IPS DF 6.9 (cell line): ENCODE data around the gene PADI4.

Source experiments
- DNase-seq: peaks from one replicate; pipeline ENCODE4 v3.0.0-alpha.2; 2013; ENCODE audit warnings: low read depth, low spot score
- H3K27ac ChIP-seq: one replicate; pipeline ENCODE4 v1.5.1; 2013; ENCODE audit warnings: low read length, control low read depth
- H3K27me3 ChIP-seq: 2 replicates; pipeline ENCODE4 v1.6.1; 2013; ENCODE audit warnings: mild to moderate bottlenecking, low read length; ENCODE audit not compliant: control insufficient read depth, insufficient read depth
- H3K36me3 ChIP-seq: 2 replicates; pipeline ENCODE4 v1.6.1; 2013; ENCODE audit warnings: low read length; ENCODE audit not compliant: control insufficient read depth, insufficient read depth
- H3K4me1 ChIP-seq: 2 replicates; pipeline ENCODE4 v1.6.1; 2013; ENCODE audit warnings: low read length; ENCODE audit not compliant: control insufficient read depth, insufficient read depth
- H3K4me3 ChIP-seq: 2 replicates; pipeline ENCODE4 v1.5.1; 2013; ENCODE audit warnings: mild to moderate bottlenecking, low read length
- H3K9me3 ChIP-seq: 2 replicates; pipeline ENCODE4 v1.6.1; 2013; ENCODE audit warnings: low read length, inconsistent platforms; ENCODE audit not compliant: control insufficient read depth, insufficient read depth
- WGBS: extraction: QIAGEN DNeasy Blood & Tissue Kit; methylation state at CpG from one replicate; pipeline ENCODE4 v1.1.7; 2013; ENCODE audit warnings: mixed read lengths, missing lambda C conversion rate; ENCODE audit not compliant: insufficient read length, insufficient coverage; 5-methylcytosine and 5-hydroxymethylcytosine counted together

The PADI4 gene

DNA sequence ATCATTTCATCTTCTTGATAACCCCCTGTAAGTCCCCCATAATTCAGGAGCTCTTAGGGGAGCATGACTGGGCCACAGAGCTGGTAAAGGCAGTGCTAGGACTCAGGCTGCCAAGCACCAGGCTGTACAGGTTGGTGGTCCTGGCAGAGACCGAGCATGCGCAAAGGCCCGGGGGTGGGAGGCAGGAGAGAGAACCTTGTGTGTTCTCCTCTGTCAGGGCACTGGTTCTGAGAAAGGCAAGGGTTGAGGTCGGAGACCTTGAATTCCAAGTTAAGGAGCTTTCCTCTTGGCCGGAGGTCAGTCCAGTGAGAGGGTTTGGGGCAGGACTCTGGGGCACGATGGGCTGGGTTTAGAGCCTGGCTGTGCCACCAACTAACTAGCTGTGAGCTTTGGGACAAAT lies 35.9 kb upstream of the PADI4 start:
- Histone ChIP-seq H3K36me3 (no peaks in the 10 kb centered on the region), H3K27ac (no peak overlapping the region), H3K4me1 (no peaks in the 10 kb centered on the region), H3K4me3 (no peak overlapping the region), H3K27me3 (no peaks in the 10 kb centered on the region), H3K9me3 (no peaks in the 10 kb centered on the region)
- WGBS, result no CpG with 5 or more reads among the region's 6 CpGs
- no peak for DNase-seq

DNA sequence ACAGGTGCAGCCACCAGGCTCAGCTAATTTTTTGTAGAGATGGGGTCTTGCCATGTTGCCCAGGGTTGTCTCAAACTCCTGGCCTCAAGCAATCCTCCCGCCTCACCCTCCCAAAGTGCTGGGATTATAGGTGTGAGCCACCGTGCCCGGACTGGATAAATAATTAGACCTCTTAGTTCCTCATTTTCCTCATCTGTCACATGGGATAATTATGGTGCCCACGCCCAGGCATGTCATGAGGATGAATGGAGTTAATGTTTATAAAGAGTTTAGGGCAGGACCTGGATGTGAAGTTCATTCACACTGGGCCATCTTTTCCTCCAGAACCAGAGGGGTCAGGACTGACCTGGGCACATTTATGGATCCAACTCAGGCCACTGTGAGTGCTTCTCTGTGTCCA lies 35.4 kb upstream of the PADI4 start:
- no CpG with 5 or more reads among the region's 4 CpGs for WGBS
- no peak for DNase-seq
- Histone ChIP-seq H3K4me1 (no peaks in the 10 kb centered on the region), H3K4me3 (no peak overlapping the region), H3K27me3 (no peaks in the 10 kb centered on the region), H3K9me3 (no peaks in the 10 kb centered on the region), H3K27ac (no peak overlapping the region), H3K36me3 (no peaks in the 10 kb centered on the region)

DNA sequence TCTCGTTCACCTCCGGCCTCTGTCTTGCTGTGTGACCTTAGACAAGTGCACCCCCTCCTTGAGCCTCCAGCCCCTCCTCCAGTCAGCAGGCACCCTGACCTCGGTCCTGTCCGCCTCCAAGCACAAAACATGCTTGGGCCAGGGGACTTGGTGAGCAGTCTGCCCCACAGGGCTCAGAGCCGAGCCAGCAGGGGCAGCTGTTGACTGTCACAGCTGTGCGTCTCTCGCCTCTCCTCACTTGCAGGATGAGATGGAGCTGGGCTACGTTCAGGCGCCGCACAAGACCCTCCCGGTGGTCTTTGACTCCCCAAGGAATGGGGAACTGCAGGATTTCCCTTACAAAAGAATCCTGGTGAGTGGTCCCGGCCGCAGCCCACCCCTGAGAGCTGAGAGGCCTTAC lies 34.9 kb upstream of the PADI4 start:
- Histone ChIP-seq H3K36me3 (no peaks in the 10 kb centered on the region), H3K27me3 (no peaks in the 10 kb centered on the region), H3K9me3 (no peaks in the 10 kb centered on the region), H3K4me3 (no peak overlapping the region), H3K27ac (no peak overlapping the region), H3K4me1 (no peaks in the 10 kb centered on the region)
- DNase-seq, result no peak
- no CpG with 5 or more reads among the region's 13 CpGs for WGBS

- WGBS, result no CpG with 5 or more reads among the region's 15 CpGs
- Histone ChIP-seq H3K27ac (no peak overlapping the region), H3K27me3 (no peaks in the 10 kb centered on the region), H3K4me1 (no peaks in the 10 kb centered on the region), H3K4me3 (no peak overlapping the region), H3K9me3 (no peaks in the 10 kb centered on the region), H3K36me3 (no peaks in the 10 kb centered on the region)
- peak; percentile 55 for DNase-seq
These were observed 33.5 kb upstream of the PADI4 start for GRCh38 chr1:17274186-17275170.

DNA sequence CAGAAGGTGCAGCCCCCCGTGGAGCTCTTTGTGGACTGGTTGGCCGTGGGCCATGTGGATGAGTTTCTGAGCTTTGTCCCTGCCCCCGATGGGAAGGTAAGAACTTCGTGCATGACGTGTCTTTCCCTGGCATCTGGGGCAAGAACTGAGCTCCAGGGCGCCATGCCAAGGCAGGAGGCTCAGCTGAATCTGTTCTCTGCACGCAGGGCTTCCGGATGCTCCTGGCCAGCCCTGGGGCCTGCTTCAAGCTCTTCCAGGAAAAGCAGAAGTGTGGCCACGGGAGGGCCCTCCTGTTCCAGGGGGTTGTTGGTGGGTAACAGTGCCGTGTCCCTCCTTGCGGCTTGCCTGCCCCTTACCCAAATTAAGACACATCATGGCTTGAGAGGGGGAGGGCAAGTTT lies 31.4 kb upstream of the PADI4 start:
- no peak for DNase-seq
- H3K27ac ChIP-seq, result no peak overlapping the region
- H3K4me1 ChIP-seq, result no peaks in the 10 kb centered on the region
- no CpG with 5 or more reads among the region's 11 CpGs for WGBS
- no peaks in the 10 kb centered on the region for H3K36me3 ChIP-seq
- H3K27me3 ChIP-seq, result no peaks in the 10 kb centered on the region
- no peak overlapping the region for H3K4me3 ChIP-seq
- no peaks in the 10 kb centered on the region for H3K9me3 ChIP-seq

DNA sequence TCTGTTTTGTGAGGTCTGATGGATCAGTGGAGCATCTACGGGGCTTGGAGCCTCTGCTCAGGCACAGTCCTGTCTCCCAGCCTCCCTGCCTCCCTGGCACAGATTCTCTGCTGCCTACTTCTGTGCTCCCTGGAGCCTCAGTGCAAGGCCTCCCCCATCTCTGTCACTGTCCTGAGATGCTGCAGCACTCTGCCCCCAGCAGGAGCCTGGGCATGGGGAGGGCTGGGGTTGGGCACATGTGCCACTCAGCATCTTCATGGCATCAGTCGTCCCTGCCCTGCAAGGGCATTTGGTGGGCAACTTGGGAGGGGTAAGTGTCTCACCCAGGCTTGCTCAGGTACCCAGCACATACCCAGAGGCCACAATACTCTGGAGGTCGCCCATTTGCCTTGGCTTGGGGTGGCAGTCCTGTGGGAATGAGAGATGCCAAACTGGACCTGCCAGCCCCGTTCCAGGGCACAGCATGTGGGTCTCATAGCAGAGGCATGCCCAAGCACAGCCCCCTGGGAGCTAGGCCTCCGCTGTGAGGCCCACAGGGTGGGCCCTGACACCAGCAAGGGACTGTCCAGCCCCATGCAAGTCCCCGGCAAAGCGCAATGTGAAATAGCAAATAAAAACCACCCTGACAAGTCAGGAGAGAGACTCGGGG lies 30.4 kb upstream of the PADI4 start:
- Histone ChIP-seq H3K27ac (no peak overlapping the region), H3K4me3 (no peak overlapping the region), H3K9me3 (no peaks in the 10 kb centered on the region), H3K36me3 (no peaks in the 10 kb centered on the region), H3K27me3 (no peaks in the 10 kb centered on the region), H3K4me1 (no peaks in the 10 kb centered on the region)
- DNase-seq, result no peak
- no CpG with 5 or more reads among the region's 8 CpGs for WGBS

- Histone ChIP-seq H3K27ac (no peak overlapping the region), H3K27me3 (no peaks in the 10 kb centered on the region), H3K4me3 (no peak overlapping the region), H3K4me1 (no peaks in the 10 kb centered on the region), H3K9me3 (no peaks in the 10 kb centered on the region), H3K36me3 (no peaks in the 10 kb centered on the region)
- no peak for DNase-seq
- no CpG with 5 or more reads among the region's 14 CpGs for WGBS
These were observed 28.8 kb upstream of the PADI4 start for GRCh38 chr1:17278996-17279830.

DNA sequence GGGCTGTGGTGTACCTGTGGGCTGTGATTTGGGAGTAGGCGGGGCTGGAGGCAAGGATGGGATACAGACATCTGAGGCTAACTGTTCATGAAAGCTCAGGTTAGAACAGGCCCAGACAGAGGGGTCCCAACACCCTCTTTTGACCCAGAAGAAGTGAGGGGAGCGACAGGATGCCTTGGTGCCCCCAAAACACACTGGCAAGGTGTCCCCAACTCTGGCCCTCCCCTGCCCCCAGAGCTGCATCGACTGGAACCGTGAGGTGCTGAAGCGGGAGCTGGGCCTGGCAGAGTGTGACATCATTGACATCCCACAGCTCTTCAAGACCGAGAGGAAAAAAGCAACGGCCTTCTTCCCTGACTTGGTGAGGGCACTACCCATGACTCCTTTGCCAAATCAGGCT lies 27.6 kb upstream of the PADI4 start:
- H3K4me1 ChIP-seq, result no peaks in the 10 kb centered on the region
- H3K36me3 ChIP-seq, result no peaks in the 10 kb centered on the region
- no peak overlapping the region for H3K27ac ChIP-seq
- H3K4me3 ChIP-seq, result no peak overlapping the region
- no peaks in the 10 kb centered on the region for H3K27me3 ChIP-seq
- no CpG with 5 or more reads among the region's 7 CpGs for WGBS
- no peak for DNase-seq
- H3K9me3 ChIP-seq, result no peaks in the 10 kb centered on the region

- WGBS, result no CpG with 5 or more reads among the region's 2 CpGs
- no peak overlapping the region for H3K4me3 ChIP-seq
- DNase-seq, result no peak
- H3K27me3 ChIP-seq, result no peaks in the 10 kb centered on the region
- H3K36me3 ChIP-seq, result no peaks in the 10 kb centered on the region
- no peaks in the 10 kb centered on the region for H3K4me1 ChIP-seq
- H3K9me3 ChIP-seq, result no peaks in the 10 kb centered on the region
- no peak overlapping the region for H3K27ac ChIP-seq
These were observed 27.1 kb upstream of the PADI4 start for GRCh38 chr1:17280894-17281293.

DNA sequence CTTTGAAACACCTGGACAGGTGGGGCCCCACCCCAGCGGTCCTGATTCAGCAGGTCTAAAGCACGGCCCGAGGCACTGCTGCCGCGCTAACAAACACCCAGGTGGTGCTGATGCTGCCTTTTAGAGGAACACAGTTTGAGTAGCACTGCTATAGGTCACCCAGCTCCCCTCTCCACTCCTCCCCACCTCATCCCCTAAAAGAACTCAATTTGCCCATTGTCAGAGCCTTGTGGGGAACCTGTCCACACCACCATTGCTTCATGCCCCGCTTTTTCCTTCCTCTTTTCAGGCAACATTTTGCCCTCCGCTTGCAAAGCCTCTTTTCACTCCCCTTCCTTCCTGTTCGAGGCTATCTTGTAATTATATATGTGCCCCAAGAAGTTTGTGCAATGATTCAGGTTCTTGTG lies 26.2 kb upstream of the PADI4 start:
- Histone ChIP-seq H3K4me1 (no peaks in the 10 kb centered on the region), H3K36me3 (no peaks in the 10 kb centered on the region), H3K4me3 (no peak overlapping the region), H3K9me3 (no peaks in the 10 kb centered on the region), H3K27me3 (no peaks in the 10 kb centered on the region), H3K27ac (no peak overlapping the region)
- no peak for DNase-seq
- WGBS, result no CpG with 5 or more reads among the region's 8 CpGs
